Activated gamma-delta T cell treated with anti-CD3 and anti-CD28 coated beads, Interleukin-2, amount 50 U/mL, for 16 hours (primary cell): ENCODE results near the gene CLEC10A.
"Not testable (repeated sequence)": the region's sequence is repeated elsewhere in the genome, so short reads cannot be mapped to it uniquely, and the experiment has no call there.

Experiments
- DNase-seq: peaks from one replicate; pipeline ENCODE4 v3.0.0-alpha.2; 2020; ENCODE audit warnings: low read depth

CLEC10A gene

DNA sequence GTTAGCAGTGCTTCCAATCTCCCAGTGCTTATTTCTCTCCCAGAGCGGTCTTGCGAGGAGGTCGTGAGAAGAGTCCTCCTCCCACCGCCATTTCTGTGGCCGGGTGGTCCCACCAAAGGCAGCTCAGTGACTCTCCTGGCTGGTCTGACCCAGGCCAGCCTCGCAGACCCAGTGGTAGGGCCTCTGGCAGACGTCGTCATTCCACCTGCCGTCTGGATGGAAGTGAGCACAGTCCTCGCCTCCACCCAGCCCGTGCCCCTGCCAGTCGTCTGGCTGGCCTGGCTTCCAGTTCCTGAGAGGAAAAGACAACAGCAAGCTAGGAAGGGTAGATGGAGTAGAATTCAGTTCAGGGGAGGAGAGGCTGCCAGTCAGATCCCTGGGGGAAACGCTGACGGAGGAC, 5.1 kb downstream of the CLEC10A start:
- no peak for DNase-seq

DNA sequence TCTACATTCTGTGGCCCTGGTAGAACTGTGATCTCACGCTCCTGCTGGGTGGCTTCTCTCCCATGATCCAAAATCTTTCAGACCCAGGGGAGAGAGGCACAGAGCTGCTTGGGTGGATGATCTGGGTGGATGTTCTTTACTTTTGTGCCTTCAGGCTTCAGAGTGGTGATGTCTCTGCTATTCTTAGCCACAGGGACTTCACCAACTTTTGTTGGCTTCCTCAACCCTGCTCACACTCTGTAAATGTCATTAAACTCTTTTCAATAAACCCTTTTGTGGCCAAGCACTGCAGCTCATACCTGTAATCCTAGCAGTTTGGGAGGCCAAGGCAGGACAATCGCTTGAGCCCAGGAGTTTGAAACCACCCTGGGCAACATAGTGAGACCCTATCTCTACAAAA, 7.6 kb downstream of the CLEC10A start:
- DNase-seq: no peak

DNA sequence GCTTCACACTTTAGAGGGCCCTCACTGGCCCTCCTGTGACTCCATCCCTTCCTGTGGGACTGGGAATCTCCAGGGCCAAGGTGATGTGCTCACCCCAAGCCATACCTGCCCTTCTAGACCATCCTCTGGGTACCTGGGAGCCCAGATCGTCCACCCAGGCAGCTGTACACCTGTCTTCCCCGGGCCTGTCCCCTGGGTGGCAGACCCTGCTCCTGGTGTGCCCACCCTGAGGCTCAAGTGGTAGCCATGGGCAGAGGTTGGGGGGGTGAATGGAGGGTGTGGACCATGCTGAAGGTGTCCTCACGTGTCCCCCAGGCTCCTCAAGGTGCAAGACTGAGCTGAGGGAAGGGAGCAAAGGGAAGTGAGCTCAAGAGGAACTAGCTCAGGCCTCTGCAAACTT, 9.3 kb downstream of the CLEC10A start:
- no peak for DNase-seq

DNA sequence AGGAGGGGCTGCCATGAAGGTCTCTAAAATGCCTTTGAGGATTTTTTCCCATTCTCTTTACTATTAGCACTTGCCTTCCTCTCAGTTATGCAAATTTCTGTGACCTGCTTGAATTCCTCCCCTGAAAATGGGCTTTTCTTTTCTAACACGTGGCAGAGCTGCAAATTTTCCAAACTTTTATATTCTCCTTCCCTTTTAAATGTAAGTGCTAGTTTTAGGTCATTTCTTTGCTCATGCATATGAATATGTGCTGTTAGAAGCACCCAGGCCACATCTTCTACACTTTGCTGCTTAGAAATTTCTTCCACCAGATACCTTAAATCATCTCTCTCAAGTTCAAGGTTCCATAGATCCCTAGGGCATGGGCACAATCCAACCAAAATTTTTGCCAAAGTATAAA, 11.8 kb downstream of the CLEC10A start:
- no peak for DNase-seq

DNA sequence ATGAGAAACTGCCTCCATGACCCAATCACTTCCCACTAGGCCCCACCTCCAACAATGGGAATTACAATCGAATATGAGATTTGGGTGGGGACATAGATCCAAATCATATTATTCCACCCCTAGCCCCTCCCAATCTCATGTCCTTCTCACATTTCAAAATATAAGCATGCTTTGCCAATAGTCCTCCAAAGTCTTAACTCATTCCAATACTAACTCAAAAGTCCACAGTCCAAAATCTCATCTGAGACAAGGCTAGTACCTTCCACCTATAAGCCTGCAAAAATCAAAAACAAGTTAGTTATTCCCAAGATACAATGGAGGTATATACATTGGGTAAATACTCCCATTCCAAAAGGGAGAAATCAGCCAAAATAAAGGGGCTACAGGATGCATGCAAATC, 12.9 kb downstream of the CLEC10A start:
- DNase-seq: no peak

DNA sequence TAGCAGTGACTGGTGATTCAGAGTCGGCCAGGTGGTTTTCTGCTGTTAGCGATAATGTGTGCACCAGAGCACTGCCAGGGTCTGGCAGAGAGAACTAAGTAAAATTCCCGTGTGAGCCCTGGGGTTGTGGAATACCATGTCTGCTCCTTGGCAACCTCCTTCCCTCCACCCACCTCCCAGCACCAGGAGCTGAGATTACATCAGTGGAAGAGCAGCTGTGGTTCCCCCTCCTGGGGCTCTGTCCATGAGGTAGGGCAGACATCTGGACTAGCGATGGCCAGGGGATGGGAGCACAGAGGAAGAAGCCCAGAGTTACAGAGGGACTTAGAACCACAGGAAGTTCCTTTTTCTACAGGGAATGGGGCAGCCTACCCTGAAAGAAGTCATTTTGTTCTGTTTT, 15.8 kb downstream of the CLEC10A start:
- DNase-seq: no peak

DNA sequence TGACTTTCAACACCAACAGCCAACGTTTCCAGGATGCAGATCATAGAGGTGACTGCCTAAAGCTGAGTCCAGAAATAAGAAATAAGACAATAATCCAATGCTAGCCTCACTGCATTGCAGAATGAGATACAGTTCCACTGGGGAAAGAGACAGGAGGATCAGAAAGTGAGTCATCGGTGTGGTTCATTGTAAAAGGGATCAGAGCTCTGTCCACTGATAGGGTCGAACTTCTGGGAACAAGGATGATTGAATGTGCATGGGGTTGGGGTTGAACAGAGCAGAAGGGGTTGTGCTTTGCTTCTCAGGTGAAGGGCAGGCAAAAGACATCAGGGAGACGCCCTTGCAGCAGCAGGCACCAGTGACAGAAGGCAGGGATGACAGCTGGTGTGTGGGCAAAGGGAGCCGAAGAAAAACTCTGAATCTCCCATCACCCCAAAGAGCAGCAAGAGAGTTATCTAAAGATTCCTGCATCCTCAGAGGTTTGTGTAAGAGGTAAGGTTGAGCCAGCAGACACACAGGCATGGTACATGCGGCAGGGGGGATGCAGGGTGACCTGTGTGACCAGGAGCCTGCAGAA, 16.4 kb downstream of the CLEC10A start:
- DNase-seq: no peak

DNA sequence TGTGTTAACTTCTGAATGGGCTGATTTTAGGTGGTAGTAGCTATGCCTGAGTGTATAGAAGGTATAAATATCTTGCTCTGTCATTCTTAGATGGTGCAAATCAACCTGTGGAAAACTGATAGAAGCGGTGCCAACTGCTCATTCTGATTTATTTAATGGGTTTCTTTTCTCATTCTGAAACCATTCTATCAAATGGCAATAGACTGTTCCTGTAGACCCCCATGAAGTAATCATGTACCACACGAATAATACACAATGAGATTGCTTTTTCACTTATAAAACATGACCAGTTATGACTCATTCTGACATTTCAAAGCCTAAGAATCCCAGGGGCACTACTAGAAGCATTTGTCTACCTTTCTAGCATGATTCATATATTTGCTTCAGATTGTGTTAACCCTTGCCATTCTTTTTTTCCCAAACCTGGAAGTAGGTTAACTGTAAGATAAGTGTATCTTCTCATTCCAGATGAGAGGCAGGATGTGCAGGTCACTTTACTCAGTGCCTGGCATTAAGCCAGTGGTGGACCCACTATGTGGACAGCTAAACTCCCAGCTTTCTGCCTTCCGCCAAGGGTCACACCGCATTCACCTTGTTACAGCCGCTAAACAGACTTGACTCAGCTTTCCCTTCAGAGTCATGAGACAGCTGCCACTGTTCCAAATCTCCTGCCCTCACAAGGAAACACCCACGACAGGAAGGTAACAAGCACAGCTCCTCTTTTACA, 19.7 kb downstream of the CLEC10A start:
- no peak for DNase-seq

DNA sequence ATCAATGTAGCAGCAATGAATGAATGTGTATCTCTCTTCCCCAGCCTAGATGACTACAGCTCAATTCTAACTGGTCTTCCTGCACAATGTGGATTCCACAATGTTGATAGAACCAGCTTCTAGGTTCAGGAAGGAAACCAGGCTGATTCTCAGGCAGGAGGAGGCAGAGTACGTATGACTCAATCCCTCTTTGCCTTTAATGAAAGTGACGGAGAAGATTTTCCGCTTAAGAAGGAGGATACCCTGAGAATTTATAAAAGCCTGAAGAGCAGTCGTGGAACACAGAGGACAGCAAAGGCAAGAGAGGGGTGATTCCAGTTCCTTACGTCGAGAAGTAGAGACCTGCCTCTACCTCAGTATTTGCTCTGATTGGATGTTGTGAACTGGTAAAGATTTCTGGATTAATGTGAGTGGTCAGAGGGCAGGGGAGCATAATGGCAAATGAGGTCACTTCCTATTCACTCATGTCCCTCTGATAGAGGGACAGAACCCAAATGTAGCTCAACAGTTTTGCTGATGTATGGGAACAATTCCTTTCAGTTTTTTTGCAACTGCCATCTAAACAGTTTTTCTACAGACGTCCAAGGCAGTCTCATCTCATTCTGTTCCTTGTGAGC, 21.1 kb downstream of the CLEC10A start:
- no peak for DNase-seq

DNA sequence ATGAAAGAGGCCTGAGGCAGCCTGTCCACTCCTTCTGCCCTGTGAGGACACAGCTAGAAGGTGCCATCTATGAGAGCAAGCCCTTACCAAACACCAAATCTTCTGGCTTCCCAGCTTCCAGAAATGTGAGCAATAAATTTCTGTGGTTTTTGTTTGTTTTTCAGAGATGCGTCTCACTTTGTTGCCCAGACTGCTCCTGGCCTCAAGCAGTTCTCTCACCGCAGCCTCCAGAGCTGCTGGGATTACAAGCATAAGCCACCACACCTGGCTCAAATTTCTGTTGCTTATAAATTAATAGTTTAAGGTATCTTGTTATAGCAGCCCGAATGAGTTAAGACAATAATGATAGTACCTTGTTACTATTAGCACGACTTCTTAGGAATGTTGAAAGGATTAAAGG, 23.7 kb downstream of the CLEC10A start:
- no peak for DNase-seq

DNA sequence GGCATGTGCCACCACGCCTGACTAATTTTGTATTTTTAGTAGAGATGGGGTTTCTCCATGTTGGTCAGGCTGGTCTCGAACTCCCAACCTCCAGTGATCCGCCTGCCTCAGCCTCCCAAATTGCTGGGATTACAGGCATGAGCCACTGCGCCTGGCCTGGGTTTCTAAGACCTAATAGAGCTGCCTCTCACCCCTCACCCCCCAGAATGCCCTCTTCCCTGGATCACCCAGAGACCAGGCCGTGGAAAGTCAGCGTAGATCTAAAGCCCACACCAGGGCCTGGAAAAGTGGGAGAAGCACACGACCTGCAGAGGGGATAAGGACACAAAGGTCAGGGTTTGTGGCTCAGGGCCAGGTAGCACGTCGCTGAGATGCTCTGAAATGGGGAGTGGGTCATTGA, 29.5 kb downstream of the CLEC10A start:
- DNase-seq: not testable (repeated sequence)

DNA sequence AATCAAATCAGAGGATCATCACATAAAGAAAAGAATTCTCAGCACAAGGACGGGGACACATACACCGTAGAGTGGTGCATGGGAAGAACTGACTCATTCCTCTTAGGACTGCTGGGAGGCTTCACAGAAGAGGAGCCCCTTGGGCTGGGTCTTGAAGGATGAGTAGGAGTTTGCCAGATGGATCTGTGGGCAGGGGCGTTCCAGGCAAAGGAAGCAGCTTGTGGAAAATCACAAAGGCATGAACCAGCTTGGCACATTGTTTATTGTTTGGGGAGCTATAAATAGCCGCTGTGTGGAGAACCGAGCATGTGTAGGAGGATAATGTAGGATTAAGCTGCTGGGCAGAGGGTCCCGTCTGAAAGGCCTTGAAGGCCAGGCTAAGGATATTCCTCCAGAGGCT, 31.1 kb downstream of the CLEC10A start:
- no peak for DNase-seq

DNA sequence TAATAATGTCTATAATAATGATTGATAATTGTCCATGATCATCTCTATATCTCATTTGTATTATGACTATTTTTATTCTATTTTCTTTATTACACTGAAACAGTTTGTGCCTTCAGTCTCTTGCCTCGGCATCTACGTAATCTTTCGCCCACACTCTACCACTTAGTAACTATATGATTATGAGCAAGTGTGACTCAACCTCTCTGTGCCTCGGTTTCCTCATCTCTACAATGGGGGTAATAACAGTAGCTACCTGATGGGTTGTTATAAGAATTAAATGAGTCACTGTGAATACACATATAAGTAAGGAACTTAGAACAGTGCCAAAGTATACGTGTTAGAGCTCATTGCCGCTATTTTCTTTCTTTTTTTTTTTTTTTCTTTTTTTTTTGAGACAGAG, 32.5 kb downstream of the CLEC10A start:
- DNase-seq: no peak

DNA sequence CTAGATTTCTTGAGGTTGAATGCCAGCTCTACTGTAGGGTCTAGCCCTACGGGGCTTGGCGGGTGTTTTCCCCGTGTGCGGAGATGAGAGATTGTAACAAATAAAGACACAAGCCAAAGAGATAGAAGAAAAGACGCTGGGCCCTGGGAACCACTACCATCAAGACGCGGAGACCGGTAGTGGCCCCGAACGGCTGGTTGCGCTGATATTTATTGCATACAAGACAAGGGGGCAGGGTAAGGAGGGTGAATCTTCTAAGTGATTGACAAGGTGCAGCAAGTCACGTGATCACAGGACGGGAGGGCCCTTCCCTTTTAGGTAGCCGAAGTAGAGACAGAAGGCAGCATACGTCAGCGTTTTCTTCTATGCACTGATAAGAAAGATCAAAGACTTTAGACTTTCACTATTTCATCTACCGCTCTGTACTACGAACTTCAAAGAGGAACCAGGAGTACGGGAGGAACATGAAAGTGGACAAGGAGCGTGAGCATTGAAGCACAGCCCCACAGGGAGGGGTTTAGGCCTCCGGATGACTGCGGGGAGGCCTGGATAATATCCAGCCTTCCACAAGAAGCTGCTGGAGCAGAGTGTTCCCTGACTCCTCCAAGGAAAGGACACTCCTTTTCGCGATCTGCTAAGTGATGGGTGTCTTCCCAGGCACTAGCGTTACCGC, 33.2 kb downstream of the CLEC10A start:
- DNase-seq: peak; percentile 52

DNA sequence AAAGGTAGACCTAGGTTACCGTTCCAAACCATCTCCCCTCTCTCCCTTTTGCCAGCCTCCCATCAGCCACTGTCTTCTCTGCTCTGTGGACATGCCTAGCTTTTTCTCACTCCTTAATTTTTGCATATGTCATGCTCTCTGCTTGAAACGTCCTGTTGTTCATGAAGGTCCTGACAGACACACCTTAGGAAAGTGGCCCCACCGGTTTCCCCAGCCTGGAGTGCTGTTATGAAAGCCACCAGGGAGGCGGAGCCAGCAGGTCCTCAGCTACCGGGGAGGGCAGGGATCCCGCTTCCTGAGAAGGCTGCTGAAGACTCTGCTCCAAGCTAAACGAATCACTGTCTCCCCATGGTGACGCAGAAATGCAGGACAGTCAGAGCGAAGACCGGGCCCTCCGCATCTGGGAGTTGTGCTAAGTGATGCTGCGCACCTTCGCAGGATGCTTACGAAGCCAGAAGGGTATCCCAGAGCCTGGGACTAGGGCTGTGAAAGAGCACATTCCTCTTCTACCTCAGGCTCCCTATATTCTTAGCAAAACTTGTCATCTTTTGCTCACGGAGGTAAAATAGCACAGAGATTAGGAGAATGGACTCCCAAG, 33.8 kb downstream of the CLEC10A start:
- no peak for DNase-seq

DNA sequence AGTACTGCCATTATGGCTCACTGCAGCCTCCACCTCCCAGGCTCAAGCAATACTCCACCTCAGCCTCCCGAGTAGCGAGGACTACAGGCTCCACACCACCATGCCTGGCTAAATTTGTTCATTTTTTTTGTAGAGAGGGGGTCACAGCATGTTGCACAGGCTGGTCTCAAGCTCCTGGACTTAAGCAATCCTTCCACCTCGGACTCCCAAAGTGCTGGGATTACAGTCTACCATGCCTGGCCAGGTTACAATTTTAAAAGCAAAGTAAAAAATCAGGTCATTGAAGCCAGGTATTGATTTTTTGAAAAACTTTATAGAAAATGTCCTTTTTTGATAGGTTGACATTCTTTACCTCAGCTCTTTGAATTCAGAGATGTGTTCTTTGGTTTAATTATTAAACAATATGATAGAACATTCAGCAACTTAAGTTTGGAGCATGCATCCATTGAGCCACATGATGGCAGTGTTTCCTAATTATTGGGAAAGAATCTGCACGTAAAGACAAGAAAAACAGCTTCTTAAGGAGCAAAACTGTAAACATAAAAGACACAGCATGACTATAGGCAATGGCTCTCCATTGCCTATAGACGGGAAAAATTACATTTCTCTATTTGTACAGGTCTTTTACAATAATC, 34.4 kb downstream of the CLEC10A start:
- DNase-seq: no peak

DNA sequence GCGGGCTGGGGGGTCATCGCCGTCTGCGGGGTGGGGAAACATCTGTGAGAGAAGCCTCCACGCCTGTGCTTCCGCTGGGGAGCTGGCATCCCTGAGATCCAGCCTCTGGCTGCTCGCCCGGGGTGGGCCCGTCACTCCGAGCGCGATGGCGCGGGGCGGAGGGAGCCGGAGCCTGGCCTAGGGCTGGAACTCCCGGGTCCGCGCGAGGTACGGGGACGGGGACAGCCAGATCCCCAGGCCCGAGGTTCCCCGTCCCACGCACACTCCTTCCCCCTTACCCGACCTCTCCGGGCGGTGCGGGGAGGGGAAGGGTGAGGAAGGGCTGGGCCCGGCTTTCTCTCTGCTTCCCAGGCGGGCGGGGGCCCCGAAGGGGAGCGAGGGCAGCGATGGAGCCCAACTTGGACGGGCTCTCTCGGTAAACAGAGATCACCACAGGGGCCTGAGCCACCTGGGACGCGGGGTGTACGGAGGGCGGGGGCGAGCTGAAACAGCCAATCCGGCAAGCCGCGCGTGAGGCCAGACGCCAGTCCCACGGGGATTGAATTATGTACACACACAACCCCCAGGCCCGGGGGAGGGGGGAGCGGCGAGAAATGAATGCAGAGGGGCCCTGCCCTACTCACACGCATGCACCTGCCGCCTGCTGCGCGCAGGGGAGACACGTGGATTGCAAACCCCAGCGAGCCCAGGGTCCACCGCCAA, 36.4 kb downstream of the CLEC10A start, which contains the start of gene SLC16A11:
Gene SLC16A11, minus strand, starts transcription at position 596 of the 702 bp plus-strand sequence. Its CDS starts 579 bp downstream, at position 17.
- no peak for DNase-seq

DNA sequence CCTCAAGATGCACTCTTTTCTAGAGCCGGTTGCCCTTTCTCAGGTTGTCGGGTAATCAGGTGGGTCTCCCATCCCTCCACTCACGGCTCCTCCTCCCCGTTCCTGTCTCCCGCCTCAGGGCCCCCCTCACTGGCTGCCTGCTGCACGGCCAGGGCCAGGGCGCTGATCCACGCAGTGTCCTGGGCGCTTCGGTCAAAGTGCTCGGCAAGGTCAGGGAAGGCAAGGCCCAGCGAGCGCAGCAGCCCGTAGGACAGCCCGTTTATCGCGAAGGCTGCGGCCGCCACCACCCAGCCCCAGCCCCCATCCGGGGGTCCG, 36.9 kb downstream of the CLEC10A start:
- DNase-seq: no peak

DNA sequence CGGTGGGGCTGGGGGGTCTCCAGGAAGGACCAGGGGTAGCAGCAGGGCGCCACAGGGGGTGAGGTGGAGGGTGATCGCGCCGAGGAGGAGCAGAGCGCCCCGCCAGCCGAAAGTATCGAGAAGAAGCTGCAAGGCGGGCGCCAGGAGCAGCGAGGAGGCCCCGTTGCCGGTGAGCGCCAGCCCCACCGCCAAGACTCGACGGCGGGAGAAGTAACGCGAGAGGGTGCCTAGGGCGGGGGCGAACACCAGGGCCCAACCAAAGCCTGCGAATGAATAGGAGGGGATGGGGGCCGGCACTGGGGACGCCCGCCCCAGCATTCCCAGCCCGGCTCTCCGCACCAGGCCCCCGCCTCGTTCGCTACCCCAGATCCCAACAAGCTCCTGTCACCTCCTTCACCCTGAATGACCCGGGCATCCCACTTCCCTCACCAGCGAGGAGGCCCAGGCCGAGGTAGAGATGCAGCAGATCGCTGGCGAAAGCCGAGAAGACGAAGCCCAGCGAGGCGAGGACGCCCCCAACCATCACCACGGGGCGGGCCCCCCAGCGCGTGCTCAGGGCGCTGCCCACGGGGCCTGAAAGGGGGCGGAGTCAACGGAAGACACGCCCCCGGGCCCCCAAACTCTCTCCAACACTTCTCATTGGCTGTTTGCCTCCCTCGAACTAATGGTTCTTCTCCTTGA, 37.4 kb downstream of the CLEC10A start:
- DNase-seq: no peak

DNA sequence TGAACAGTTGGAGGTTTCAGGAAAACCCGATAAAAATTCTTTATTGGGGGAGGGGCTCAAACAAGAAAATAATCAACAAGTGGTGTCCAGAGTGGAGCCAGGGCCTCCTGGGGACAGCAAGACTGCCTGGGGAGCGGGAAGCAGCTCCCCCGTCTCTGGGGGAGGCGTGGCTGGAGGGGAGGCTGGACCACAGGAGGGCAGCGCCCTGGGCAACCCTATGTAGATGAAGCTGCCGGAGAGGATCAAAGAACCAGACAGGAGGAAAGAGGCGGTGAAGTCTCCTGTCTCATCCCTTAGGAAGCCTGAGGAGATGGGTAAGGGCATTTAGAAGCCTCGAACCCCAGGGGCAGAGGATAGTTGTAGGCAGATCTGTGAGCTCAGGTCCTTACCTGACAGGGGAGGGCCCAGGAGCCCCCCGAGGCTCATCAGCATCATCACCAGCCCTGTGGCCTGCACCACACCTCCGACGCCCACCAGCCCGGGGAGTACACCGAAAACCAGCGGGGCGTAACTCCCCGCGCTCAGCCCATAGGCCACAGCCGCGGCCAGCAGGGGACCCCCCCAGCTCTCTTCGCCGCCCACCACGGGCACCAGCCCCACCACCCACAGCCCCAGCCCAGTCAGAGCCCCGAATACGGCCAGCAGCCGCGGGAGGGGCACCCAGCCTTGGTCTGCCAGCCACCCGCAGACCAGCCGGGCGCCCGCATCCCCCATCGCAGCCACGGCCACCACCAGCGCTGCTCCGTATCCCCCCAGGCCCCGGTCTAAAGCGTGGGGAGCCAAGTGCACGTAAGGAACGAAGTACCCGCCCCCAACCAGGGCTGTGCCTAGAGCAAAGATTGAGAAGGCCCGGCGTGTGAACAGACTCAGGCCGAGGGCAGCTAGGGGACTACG, 38.2 kb downstream of the CLEC10A start:
- no peak for DNase-seq
